Measurements from ENCODE around the gene FGF7.
"Not testable (repeated sequence)": the region's sequence is repeated elsewhere in the genome, so short reads cannot be mapped to it uniquely, and the experiment has no call there.

Gene FGF7

GRCh38 chr15:49423021-49423420 lies at the start of gene FGF7:
Gene FGF7, plus strand, starts transcription at chr15:49423242. Its CDS starts 1,056 bp downstream, at chr15:49424298.
- DNase-seq (ENCODE audit: low read depth) = peak; percentile 45

DNA sequence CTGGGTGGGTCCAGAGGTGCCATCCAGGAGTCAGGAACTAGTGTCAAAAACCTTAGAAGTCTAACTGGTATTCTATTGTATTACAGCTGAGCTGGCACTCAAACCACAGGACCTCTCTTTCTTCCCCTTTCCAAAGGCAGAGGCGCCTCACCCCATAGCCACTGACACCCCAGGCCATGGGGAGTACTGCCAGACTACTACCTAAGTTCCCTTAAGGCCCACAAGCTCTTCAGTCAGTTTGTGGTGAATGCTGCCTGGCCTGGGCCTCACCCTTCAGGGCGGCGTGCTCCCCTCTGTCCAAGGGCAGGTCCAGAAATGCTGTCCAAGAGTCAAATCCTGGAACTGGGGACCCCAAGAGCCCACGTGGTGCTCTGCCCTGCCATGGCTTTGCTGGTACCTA lies 43.0 kb upstream of the FGF7 start:
- no peak for DNase-seq (ENCODE audit: low read depth)

GRCh38 chr15:49380912-49381311 lies 42.1 kb upstream of the FGF7 start:
- peak; percentile 9 for DNase-seq (ENCODE audit: low read depth)

DNA sequence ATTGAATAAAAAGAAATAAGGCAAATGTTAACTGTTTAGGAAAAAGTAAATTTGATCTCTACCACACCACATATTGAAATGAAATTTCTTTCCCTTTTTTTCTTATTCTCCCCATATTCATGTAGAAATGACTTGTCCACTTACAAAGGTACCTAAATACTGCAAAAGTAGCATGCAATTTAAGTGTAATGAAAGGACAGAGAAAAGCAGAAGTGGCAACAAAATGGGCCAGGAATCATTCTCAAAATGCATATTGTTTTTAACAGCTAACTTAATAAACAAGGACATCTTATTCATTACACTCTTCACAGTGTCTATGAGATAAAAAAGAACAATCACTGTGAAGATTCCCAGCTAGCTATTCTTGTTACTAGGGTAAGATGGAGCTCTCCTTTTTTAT lies 40.6 kb upstream of the FGF7 start:
- no peak for DNase-seq (ENCODE audit: low read depth)

- DNase-seq (ENCODE audit: low read depth) = peak; percentile 58
Observed at GRCh38 chr15:49383266-49383665, 39.8 kb upstream of the FGF7 start.

DNA sequence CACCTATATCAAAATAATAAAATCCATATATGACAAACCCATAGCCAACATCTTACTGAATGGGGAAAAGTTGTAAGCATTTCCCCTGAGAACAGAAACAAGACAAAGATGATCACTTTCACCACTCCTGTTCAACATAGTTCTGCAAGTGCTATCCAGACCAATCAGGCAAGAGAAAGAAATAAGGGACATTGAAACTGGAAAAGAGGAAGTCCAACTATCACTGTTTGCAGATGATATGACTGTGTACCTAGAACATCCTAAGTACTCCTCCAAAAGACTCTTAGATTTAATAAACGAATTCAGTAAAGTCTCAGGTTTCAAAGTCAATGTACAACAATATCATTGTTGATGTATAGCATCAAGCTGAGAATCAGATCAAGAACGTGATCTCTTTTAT lies 35.6 kb upstream of the FGF7 start:
- no peak for DNase-seq (ENCODE audit: low read depth)

DNA sequence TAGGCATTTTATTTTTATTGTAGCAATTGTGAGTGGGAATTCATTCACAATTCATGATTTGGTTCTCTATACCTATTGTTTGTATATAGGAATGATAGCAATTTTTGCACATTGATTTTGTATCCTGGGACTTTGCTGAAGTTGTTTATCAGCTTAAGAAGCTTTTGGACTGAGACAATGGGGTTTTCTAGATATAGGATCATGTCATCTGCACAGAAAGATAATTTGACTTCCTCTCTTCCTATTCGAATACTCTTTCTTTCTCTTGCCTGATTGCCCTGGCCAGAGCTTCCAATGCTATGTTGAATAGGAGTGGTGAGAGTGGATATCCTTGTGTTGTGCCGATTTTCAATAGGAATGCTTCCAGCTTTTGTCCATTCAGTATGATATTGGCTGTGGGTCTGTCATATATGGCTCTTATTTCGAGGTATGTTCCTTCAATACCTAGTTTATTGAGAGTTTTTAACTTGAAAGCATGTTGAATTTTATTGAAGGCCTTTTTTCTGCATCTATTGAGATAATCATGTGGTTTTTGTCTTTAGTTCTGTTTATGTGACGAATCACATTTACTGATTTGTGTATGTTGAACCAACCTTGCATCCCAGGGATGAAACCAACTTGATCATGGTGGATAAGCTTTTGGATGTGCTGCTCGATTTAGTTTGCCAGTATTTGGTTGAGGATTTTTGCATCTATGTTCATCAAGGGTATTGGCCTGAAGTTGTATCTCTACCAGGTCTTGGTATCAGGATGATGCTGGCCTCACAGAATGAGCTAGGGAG lies 20.3 kb upstream of the FGF7 start:
- not testable (repeated sequence) for DNase-seq (ENCODE audit: low read depth)

DNA sequence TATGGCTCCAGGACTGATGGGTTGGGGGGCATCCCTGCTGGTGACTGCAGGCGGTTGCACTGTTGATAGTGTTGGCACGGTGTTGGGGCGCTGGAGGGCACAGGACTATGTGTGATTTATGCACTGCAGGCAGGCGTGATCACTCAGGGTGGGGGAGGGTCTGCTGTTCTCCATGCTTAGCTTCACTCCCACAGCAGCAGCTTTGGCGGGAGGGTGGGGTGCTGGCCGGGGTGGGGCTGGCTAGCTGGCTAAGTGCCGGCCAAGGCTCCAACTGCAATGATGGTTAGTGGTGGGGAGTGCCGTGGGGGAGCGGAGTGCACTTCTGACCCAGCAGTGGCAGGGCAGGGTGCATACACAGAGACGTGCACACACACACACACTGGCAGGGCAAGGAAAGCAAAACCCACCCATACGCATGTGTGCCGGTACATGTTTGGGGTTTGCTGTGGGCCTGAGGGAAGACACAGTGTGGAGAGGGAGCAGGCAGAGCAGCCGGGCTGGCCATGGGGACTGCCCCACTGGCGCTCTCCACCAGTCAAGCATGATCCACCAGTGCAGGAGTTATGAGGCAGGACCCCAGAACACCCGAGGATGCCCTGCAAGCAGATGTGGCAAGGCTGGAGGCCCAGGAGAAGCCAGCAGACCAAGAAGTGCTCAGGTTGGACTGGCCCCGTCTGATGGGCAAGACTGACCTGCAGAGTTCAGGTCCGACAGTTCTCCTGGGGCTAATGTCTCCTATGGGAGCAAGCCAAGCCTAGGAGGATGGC lies 16.5 kb upstream of the FGF7 start:
- DNase-seq (ENCODE audit: low read depth) = no peak

GRCh38 chr15:49410641-49411040 lies 12.4 kb upstream of the FGF7 start:
- DNase-seq (ENCODE audit: low read depth) = no peak

- DNase-seq (ENCODE audit: low read depth) = no peak
Observed at GRCh38 chr15:49412797-49413196, 10.2 kb upstream of the FGF7 start.

- peak; percentile 44 for DNase-seq (ENCODE audit: low read depth)
Observed at GRCh38 chr15:49415149-49415548, 7.9 kb upstream of the FGF7 start.

- peak; percentile 93 for DNase-seq (ENCODE audit: low read depth)
Observed at GRCh38 chr15:49415638-49416037, 7.4 kb upstream of the FGF7 start.

GRCh38 chr15:49418811-49419210 lies 4.2 kb upstream of the FGF7 start:
- no peak for DNase-seq (ENCODE audit: low read depth)

- peak; percentile 66 for DNase-seq (ENCODE audit: low read depth)
Observed at GRCh38 chr15:49421991-49422390, 1.1 kb upstream of the FGF7 start.

DNA sequence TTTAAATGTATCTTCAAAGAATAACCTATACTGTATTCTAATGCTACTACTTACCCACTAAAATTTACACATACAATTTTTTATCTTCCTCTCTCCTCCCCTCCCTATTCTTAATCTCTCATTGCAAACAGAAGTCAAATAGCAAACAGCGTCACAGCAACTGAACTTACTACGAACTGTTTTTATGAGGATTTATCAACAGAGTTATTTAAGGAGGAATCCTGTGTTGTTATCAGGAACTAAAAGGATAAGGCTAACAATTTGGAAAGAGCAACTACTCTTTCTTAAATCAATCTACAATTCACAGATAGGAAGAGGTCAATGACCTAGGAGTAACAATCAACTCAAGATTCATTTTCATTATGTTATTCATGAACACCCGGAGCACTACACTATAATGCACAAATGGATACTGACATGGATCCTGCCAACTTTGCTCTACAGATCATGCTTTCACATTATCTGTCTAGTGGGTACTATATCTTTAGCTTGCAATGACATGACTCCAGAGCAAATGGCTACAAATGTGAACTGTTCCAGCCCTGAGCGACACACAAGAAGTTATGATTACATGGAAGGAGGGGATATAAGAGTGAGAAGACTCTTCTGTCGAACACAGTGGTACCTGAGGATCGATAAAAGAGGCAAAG lies 984 bp downstream of the FGF7 start:
- DNase-seq (ENCODE audit: low read depth) = no peak

GRCh38 chr15:49424954-49425353 lies 1.9 kb downstream of the FGF7 start:
- no peak for DNase-seq (ENCODE audit: low read depth)

GRCh38 chr15:49427372-49427771 lies 4.3 kb downstream of the FGF7 start:
- DNase-seq (ENCODE audit: low read depth) = no peak

GRCh38 chr15:49428409-49429095 lies 5.5 kb downstream of the FGF7 start:
- peak; percentile 65 for DNase-seq (ENCODE audit: low read depth)

DNA sequence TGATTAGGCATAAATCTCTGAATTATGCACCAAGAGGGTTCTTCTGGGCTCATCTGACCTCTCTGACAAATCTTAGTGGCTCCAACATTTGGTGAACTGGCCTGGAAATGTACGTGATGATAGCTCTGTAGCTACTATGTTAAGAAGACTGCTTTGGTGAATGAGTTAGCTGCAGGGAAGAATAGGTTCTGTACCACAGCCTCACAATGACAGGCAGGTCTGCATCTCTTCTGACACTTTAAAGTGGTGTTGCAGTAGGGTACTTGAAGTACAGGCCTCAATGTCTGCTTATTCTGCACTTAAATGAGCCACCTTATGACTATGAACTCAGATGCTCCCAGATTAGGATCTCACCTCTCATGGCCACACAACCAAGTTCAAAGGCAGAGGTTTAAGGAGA lies 7.0 kb downstream of the FGF7 start:
- DNase-seq (ENCODE audit: low read depth) = no peak

DNA sequence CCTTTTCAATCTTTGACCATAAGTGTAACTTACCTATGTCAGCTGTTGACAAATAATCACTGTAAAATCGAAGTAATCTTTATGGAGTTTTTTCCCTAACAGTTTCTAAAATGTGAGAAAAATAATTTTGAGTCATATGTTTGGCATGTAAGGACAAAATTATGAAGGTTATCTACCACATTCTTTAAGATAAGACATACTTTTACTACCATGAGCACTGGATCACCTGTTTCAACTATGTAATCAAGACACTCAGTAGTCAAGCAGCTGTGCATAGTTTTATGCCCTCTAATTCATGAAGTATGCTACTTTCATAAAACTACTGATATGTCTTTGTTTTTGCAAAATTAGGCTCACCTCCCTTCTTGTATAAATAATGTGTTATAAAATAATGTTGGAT lies 12.1 kb downstream of the FGF7 start:
- DNase-seq (ENCODE audit: low read depth) = peak; percentile 77

- DNase-seq (ENCODE audit: low read depth) = no peak
Observed at GRCh38 chr15:49436751-49437150, 13.7 kb downstream of the FGF7 start.

- no peak for DNase-seq (ENCODE audit: low read depth)
Observed at GRCh38 chr15:49438962-49439631, 16.1 kb downstream of the FGF7 start.

All from iris pigment epithelial cell (primary cell).